ENCODE measurements around the gene UBE2L3. TPM values are rescaled to one million over a fixed set of nuclear protein-coding genes. Genes with fewer than 3 reads are reported as not detected.
"Not testable (repeated sequence)": the region's sequence is repeated elsewhere in the genome, so short reads cannot be mapped to it uniquely, and the experiment has no call there.

Gene UBE2L3
- total and polyA plus RNA-seq, 4 donors: 34.1 to 54.5 (median 41.0) TPM

DNA sequence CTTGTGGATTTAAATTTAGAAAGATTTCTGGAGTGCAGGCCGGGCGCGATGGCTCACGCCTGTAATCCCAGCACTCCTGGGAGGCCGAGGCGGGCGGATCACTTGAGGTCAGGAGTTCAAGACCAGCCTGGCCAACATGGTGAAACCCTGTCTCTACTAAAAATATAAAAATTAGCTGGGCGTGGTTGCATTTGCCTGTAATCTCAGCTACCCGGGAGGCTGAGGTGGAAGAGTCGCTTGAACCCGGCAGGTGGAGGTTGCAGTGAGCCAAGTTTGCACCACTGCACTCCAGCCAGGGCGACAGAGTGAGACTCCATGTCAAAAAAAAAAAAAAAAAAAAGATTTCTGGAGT is 1.5 kb downstream of the UBE2L3 start:
- ATAC-seq (ENCODE audit: low FRiP score); intact Hi-C loops (cut with DNase I); H3K27me3 ChIP-seq (ENCODE audit: control insufficient read depth in 1 of 2, insufficient read depth in 2 of 2, low read length in 1 of 2); H3K4me1 ChIP-seq (ENCODE audit: control insufficient read depth in 1 of 2, insufficient read depth in 2 of 2, low read length in 2 of 2); H3K9me3 ChIP-seq (ENCODE audit: control insufficient read depth, low read length); DNase-seq; H3K27ac ChIP-seq (ENCODE audit: low read depth in 1 of 2, low read length in 2 of 2); H3K36me3 ChIP-seq (ENCODE audit: control insufficient read depth in 1 of 2, insufficient read depth in 2 of 2, low read length in 1 of 2): not testable (repeated sequence)
- peak overlapping the region in 1 of 2 donors; percentile 95 for H3K4me3 ChIP-seq (ENCODE audit: low read length in 2 of 2)
- 60 to 62% methylated on average over 12 of the region's 12 CpGs for WGBS, 2 donors

DNA sequence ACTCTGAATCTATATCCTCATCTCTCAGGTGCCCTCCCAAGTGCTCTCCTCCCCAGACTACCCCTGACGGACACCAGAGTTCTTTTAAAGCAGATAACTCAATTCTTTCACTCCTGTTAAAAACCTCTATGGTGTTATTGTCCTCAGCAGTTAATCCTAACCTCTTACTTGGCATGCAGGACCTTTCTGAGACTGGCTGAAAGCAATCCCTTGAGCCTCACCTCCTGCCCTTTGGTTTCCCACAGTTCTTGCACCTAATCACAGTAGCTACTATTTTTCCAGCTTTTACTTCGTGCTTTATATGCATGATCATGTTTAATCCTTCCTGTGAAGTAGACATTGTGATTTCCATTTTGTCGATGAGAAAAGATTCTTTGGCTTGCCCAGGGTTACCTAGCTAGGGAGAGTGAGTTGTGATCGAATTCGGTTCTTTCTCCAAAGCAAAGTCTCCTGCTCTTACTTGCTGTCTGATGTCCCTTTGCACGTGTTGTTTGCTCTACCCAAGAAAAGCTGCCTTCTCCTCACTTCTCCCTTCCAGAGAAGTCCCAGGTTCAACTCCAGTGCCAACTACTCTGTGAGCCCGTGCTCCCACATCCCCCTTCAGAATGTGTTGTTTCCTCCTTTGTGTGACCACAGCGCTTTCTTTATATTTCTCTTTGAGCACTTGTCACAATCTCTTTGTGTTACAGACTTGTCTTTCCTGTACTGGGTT is 2.1 kb downstream of the UBE2L3 start:
- ATAC-seq (ENCODE audit: low FRiP score): no peak
- no peaks in the 10 kb centered on the region for H3K27me3 ChIP-seq (ENCODE audit: control insufficient read depth in 1 of 2, insufficient read depth in 2 of 2, low read length in 1 of 2)
- intact Hi-C loops (cut with DNase I): no loop called here
- no peak for DNase-seq
- no peaks in the 10 kb centered on the region for H3K9me3 ChIP-seq (ENCODE audit: control insufficient read depth, low read length)
- no peak overlapping the region for H3K27ac ChIP-seq (ENCODE audit: low read depth in 1 of 2, low read length in 2 of 2)
- no peak overlapping the region for H3K4me3 ChIP-seq (ENCODE audit: low read length in 2 of 2)
- 67 to 70% methylated on average over 8 of the region's 8 CpGs for WGBS, 2 donors
- H3K4me1 ChIP-seq (ENCODE audit: control insufficient read depth in 1 of 2, insufficient read depth in 2 of 2, low read length in 2 of 2): peaks cover 0 to 3% of the 10 kb centered on the region in 2 donors
- H3K36me3 ChIP-seq (ENCODE audit: control insufficient read depth in 1 of 2, insufficient read depth in 2 of 2, low read length in 1 of 2): peaks cover 0 to 2% of the 10 kb centered on the region in 2 donors

- Histone ChIP-seq H3K4me1 (ENCODE audit: control insufficient read depth in 1 of 2, insufficient read depth in 2 of 2, low read length in 2 of 2) (peaks cover 0 to 3% of the 10 kb centered on the region in 2 donors), H3K4me3 (ENCODE audit: low read length in 2 of 2) (no peak overlapping the region), H3K36me3 (ENCODE audit: control insufficient read depth in 1 of 2, insufficient read depth in 2 of 2, low read length in 1 of 2) (peaks cover 0 to 2% of the 10 kb centered on the region in 2 donors), H3K27me3 (ENCODE audit: control insufficient read depth in 1 of 2, insufficient read depth in 2 of 2, low read length in 1 of 2) (no peaks in the 10 kb centered on the region), H3K9me3 (ENCODE audit: control insufficient read depth, low read length) (no peaks in the 10 kb centered on the region), H3K27ac (ENCODE audit: low read depth in 1 of 2, low read length in 2 of 2) (no peak overlapping the region)
- intact Hi-C loops (cut with DNase I): no loop called here
- no peak for ATAC-seq (ENCODE audit: low FRiP score)
- no peak for DNase-seq
- WGBS, 2 donors: 57 to 60% methylated on average over 4 of the region's 4 CpGs
Measured at GRCh38 chr22:21570398-21570797, 2.9 kb downstream of the UBE2L3 start.

DNA sequence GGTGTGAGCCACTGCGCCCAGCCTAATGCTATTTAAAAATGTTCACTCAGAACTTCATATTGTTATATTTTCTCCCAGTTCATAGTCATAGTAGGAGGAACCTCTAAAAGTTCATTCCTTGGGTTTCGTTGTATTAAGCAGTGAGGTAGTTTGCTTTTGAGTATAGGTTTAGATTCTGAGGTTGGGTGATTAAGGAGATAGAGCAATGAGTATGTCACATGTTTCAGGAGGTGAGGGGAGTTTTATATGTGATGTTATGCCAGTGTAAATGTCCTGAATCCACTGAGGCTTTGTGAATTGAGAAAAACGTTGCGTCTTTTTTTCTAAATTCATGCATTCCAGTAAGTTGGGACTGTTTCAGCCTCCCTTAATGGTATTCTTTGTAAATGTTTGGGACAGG is 4.2 kb downstream of the UBE2L3 start:
- 87 to 88% methylated on average over 4 of the region's 4 CpGs for WGBS, 2 donors
- DNase-seq: no peak
- Histone ChIP-seq H3K4me3 (ENCODE audit: low read length in 2 of 2) (no peak overlapping the region), H3K36me3 (ENCODE audit: control insufficient read depth in 1 of 2, insufficient read depth in 2 of 2, low read length in 1 of 2) (peaks cover 0 to 2% of the 10 kb centered on the region in 2 donors), H3K27me3 (ENCODE audit: control insufficient read depth in 1 of 2, insufficient read depth in 2 of 2, low read length in 1 of 2) (no peaks in the 10 kb centered on the region), H3K9me3 (ENCODE audit: control insufficient read depth, low read length) (no peaks in the 10 kb centered on the region), H3K4me1 (ENCODE audit: control insufficient read depth in 1 of 2, insufficient read depth in 2 of 2, low read length in 2 of 2) (peaks cover 0 to 3% of the 10 kb centered on the region in 2 donors), H3K27ac (ENCODE audit: low read depth in 1 of 2, low read length in 2 of 2) (no peak overlapping the region)
- intact Hi-C loops (cut with DNase I): no loop called here
- ATAC-seq (ENCODE audit: low FRiP score): no peak

DNA sequence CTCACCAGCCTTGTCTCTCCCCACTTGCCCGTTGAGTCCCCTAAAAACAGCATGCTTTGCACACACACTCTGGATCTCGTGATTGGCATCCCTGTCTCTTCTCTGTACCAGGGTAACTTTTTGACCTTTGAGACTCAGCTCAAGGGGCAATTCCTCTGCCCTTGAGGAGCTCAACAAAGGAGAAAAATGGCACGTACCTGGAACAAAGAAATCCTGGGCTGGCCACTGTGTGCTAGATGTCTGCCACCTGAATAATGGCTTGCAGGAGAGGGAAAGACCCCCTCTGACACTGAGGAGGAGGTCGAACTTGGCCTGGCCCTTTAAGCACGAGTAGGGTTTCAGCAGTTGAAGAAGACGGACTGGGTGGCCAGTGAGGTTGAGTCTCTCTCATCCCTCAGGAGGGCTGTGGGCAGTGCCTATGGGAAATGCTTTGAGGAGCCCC is 5.8 kb downstream of the UBE2L3 start:
- ATAC-seq (ENCODE audit: low FRiP score) (no peak), DNase-seq (no peak)
- Histone ChIP-seq H3K27ac (ENCODE audit: low read depth in 1 of 2, low read length in 2 of 2) (no peak overlapping the region), H3K4me3 (ENCODE audit: low read length in 2 of 2) (no peak overlapping the region), H3K27me3 (ENCODE audit: control insufficient read depth in 1 of 2, insufficient read depth in 2 of 2, low read length in 1 of 2) (no peaks in the 10 kb centered on the region), H3K36me3 (ENCODE audit: control insufficient read depth in 1 of 2, insufficient read depth in 2 of 2, low read length in 1 of 2) (peaks cover 0 to 2% of the 10 kb centered on the region in 2 donors), H3K9me3 (ENCODE audit: control insufficient read depth, low read length) (no peaks in the 10 kb centered on the region), H3K4me1 (ENCODE audit: control insufficient read depth in 1 of 2, insufficient read depth in 2 of 2, low read length in 2 of 2) (peaks cover 0 to 3% of the 10 kb centered on the region in 2 donors)
- intact Hi-C loops (cut with DNase I): no loop called here
- 60 to 63% methylated on average over 6 of the region's 6 CpGs for WGBS, 2 donors

DNA sequence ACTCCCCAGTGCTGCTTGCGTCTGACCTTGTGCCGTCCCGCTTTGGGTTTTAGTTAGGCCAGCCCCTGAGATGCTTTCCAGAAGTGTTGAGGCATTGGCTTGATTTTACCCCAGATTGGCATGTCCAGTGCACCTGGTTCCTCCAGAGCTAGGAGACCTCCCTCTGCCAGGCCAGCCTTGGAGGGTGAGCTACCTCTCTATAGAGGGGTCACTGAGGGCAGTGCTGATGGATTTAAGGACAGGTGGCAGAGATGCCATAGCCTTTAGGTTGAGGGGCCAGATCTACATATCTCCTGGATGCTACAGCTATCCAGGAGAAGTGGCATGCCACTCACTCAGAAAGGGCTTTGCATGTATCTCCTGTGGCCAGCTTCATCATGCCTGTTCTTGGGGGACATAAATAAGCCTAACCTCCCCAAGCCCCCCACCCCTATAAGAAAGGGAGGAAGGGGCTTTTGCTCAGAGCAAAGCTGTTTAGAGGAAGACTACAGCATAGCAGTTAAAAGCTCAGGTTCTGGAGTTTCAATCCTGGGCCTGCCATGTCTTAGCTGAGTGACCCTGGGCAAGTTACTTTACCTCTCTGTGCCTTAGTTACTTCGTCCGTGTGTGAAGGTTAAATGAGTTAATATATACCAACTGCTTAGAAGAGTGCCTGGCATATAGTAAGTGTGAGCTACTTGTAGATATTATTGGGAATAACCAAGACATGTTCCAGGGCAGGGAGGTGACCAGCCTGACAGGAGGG is 6.4 kb downstream of the UBE2L3 start:
- intact Hi-C loops (cut with DNase I): loop anchor here in 1 of 2 donors (2.0 kb wide), 1 partner anchor 55 kb away; no protein-coding TSS in a partner anchor
- H3K36me3 ChIP-seq (ENCODE audit: control insufficient read depth in 1 of 2, insufficient read depth in 2 of 2, low read length in 1 of 2): peaks cover 0 to 2% of the 10 kb centered on the region in 2 donors
- 74 to 76% methylated on average over 5 of the region's 5 CpGs for WGBS, 2 donors
- no peak overlapping the region for H3K4me3 ChIP-seq (ENCODE audit: low read length in 2 of 2)
- no peaks in the 10 kb centered on the region for H3K27me3 ChIP-seq (ENCODE audit: control insufficient read depth in 1 of 2, insufficient read depth in 2 of 2, low read length in 1 of 2)
- H3K4me1 ChIP-seq (ENCODE audit: control insufficient read depth in 1 of 2, insufficient read depth in 2 of 2, low read length in 2 of 2): peaks cover 0 to 3% of the 10 kb centered on the region in 2 donors
- ATAC-seq (ENCODE audit: low FRiP score) (no peak), DNase-seq (no peak)
- no peak overlapping the region for H3K27ac ChIP-seq (ENCODE audit: low read depth in 1 of 2, low read length in 2 of 2)
- H3K9me3 ChIP-seq (ENCODE audit: control insufficient read depth, low read length): no peaks in the 10 kb centered on the region

- DNase-seq: no peak
- Histone ChIP-seq H3K4me1 (ENCODE audit: control insufficient read depth in 1 of 2, insufficient read depth in 2 of 2, low read length in 2 of 2) (no peaks in the 10 kb centered on the region), H3K36me3 (ENCODE audit: control insufficient read depth in 1 of 2, insufficient read depth in 2 of 2, low read length in 1 of 2) (no peaks in the 10 kb centered on the region), H3K27me3 (ENCODE audit: control insufficient read depth in 1 of 2, insufficient read depth in 2 of 2, low read length in 1 of 2) (no peaks in the 10 kb centered on the region), H3K9me3 (ENCODE audit: control insufficient read depth, low read length) (no peaks in the 10 kb centered on the region), H3K27ac (ENCODE audit: low read depth in 1 of 2, low read length in 2 of 2) (no peak overlapping the region), H3K4me3 (ENCODE audit: low read length in 2 of 2) (no peak overlapping the region)
- ATAC-seq (ENCODE audit: low FRiP score): no peak
- 58 to 69% methylated on average over 6 of the region's 6 CpGs for WGBS, 2 donors
- intact Hi-C loops (cut with DNase I): no loop called here
Measured at GRCh38 chr22:21579474-21579851, 11.9 kb downstream of the UBE2L3 start.

DNA sequence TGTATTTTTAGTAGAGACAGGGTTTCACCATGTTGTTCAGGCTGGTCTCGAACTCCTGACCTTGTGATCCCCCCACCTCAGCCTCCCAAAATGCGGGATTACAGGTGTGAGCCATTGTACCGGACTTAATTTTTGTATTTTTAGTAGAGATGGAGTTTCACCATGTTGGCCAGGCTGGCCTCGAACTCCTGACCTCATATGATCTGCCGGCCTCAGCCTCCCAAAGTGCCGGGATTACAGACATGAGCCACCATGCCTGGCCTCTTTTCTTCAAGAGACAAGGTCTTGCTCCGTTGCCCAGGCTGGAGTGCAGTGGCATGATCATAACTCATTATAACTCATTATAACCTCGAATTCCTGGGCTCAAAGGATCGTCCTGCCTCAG is 13.1 kb downstream of the UBE2L3 start:
- H3K27ac ChIP-seq (ENCODE audit: low read depth in 1 of 2, low read length in 2 of 2); H3K9me3 ChIP-seq (ENCODE audit: control insufficient read depth, low read length); DNase-seq; H3K4me3 ChIP-seq (ENCODE audit: low read length in 2 of 2); H3K4me1 ChIP-seq (ENCODE audit: control insufficient read depth in 1 of 2, insufficient read depth in 2 of 2, low read length in 2 of 2); ATAC-seq (ENCODE audit: low FRiP score); H3K27me3 ChIP-seq (ENCODE audit: control insufficient read depth in 1 of 2, insufficient read depth in 2 of 2, low read length in 1 of 2); H3K36me3 ChIP-seq (ENCODE audit: control insufficient read depth in 1 of 2, insufficient read depth in 2 of 2, low read length in 1 of 2); intact Hi-C loops (cut with DNase I): not testable (repeated sequence)
- 93% methylated on average over 9 of the region's 9 CpGs for WGBS, 2 donors

All from aorta (tissue), 5 donors.